Spinal cord (tissue), 10 donors: ENCODE results near the gene WDR36. TPM values are rescaled to one million over a fixed set of nuclear protein-coding genes. Genes with fewer than 3 reads are reported as not detected.

Experiments
- DNase-seq, 6 donors: peaks; one replicate each; pipeline versions ENCODE4 v3.0.0 to v3.0.0-alpha.2; 2013 to 2015; ENCODE audit warnings: low spot score in 6 of 6, low read depth in 4 of 6
- H3K27ac ChIP-seq: one replicate; pipeline ENCODE4 v1.5.1; 2013; ENCODE audit warnings: low read depth, low read length, control low read depth
- H3K27me3 ChIP-seq: one replicate; pipeline ENCODE4 v1.6.1; 2013; ENCODE audit warnings: low read length; ENCODE audit not compliant: control insufficient read depth, insufficient read depth
- H3K36me3 ChIP-seq: one replicate; pipeline ENCODE4 v1.6.1; 2013; ENCODE audit warnings: low read length; ENCODE audit not compliant: control insufficient read depth, insufficient read depth
- H3K4me1 ChIP-seq: one replicate; pipeline ENCODE4 v1.6.1; 2013; ENCODE audit warnings: low read length; ENCODE audit not compliant: control insufficient read depth, insufficient read depth
- H3K4me3 ChIP-seq: one replicate; pipeline ENCODE4 v1.5.1; 2013; ENCODE audit warnings: low read depth, low read length, control low read depth
- H3K9me3 ChIP-seq: one replicate; pipeline ENCODE4 v1.6.1; 2013; ENCODE audit warnings: low read length; ENCODE audit not compliant: control insufficient read depth, insufficient read depth
- WGBS: methylation state at CpG from one replicate; pipeline ENCODE4 v1.1.5; 2013; ENCODE audit warnings: missing lambda C conversion rate; ENCODE audit not compliant: insufficient coverage; 5-methylcytosine and 5-hydroxymethylcytosine counted together
- polyA plus RNA-seq, 2 donors: library from polyadenylated mRNA; unstranded; fragments of 120-200 nt; gene quantifications; one replicate each; pipeline ENCODE4 v1.2.1, GENCODE V29; 2013; ENCODE audit not compliant: insufficient read length in 2 of 2
- total RNA-seq, 2 donors: library from RNA; depleted of rRNA in 1 of 2; stranded (reverse); fragments of 120-200 nt in 1 of 2; fragments of >200 nt in 1 of 2; gene quantifications; one replicate each; pipeline versions ENCODE4 v1.2.3 to v1.2.4, GENCODE V29; 2013 to 2014
- donor health status: healthy.

The WDR36 gene
- total and polyA plus RNA-seq, 4 donors = 12.6 to 44.9 (median 24.3) TPM

GRCh38 chr5:111167551-111167950, 75.4 kb downstream of the WDR36 start:
- 73% methylated on average over 2 of the region's 2 CpGs for WGBS
- no peaks in the 10 kb centered on the region for H3K27me3 ChIP-seq
- no peaks in the 10 kb centered on the region for H3K4me1 ChIP-seq
- H3K9me3 ChIP-seq = no peaks in the 10 kb centered on the region
- H3K27ac ChIP-seq = no peak overlapping the region
- DNase-seq = no peak
- H3K4me3 ChIP-seq = no peak overlapping the region
- no peaks in the 10 kb centered on the region for H3K36me3 ChIP-seq

GRCh38 chr5:111168608-111169007, 76.5 kb downstream of the WDR36 start:
- Histone ChIP-seq H3K27me3 (no peaks in the 10 kb centered on the region), H3K27ac (no peak overlapping the region), H3K9me3 (no peaks in the 10 kb centered on the region), H3K4me3 (no peak overlapping the region), H3K4me1 (no peaks in the 10 kb centered on the region), H3K36me3 (no peaks in the 10 kb centered on the region)
- no peak for DNase-seq
- WGBS = no CpG with 5 or more reads among the region's 1 CpG

- Histone ChIP-seq H3K27me3 (no peaks in the 10 kb centered on the region), H3K4me3 (no peak overlapping the region), H3K27ac (no peak overlapping the region), H3K36me3 (no peaks in the 10 kb centered on the region), H3K4me1 (no peaks in the 10 kb centered on the region), H3K9me3 (no peaks in the 10 kb centered on the region)
- WGBS = 80% methylated on average over 1 of the region's 2 CpGs
- DNase-seq = peak in 1 of 6 donors; percentile 6
These were observed 77.1 kb downstream of the WDR36 start for GRCh38 chr5:111169269-111169668.

- H3K36me3 ChIP-seq = no peaks in the 10 kb centered on the region
- no peak overlapping the region for H3K4me3 ChIP-seq
- no peaks in the 10 kb centered on the region for H3K4me1 ChIP-seq
- H3K27ac ChIP-seq = no peak overlapping the region
- WGBS = 100% methylated on average over 1 of the region's 2 CpGs
- no peaks in the 10 kb centered on the region for H3K27me3 ChIP-seq
- H3K9me3 ChIP-seq = no peaks in the 10 kb centered on the region
- no peak for DNase-seq
These were observed 78.1 kb downstream of the WDR36 start for GRCh38 chr5:111170279-111170678.

- Histone ChIP-seq H3K4me1 (no peaks in the 10 kb centered on the region), H3K4me3 (no peak overlapping the region), H3K36me3 (no peaks in the 10 kb centered on the region), H3K27me3 (no peaks in the 10 kb centered on the region), H3K27ac (no peak overlapping the region), H3K9me3 (no peaks in the 10 kb centered on the region)
- no CpG with 5 or more reads among the region's 3 CpGs for WGBS
- no peak for DNase-seq
These were observed 80.4 kb downstream of the WDR36 start for GRCh38 chr5:111172504-111172903.

GRCh38 chr5:111173476-111173875, 81.3 kb downstream of the WDR36 start:
- no peaks in the 10 kb centered on the region for H3K4me1 ChIP-seq
- H3K27me3 ChIP-seq = no peaks in the 10 kb centered on the region
- no peak for DNase-seq
- WGBS = no CpG with 5 or more reads among the region's 2 CpGs
- H3K27ac ChIP-seq = no peak overlapping the region
- H3K4me3 ChIP-seq = no peak overlapping the region
- no peaks in the 10 kb centered on the region for H3K36me3 ChIP-seq
- no peaks in the 10 kb centered on the region for H3K9me3 ChIP-seq

Other genes with a start within 250 kb of the WDR36 start
- gene TSLP, start 20.6 kb upstream of the WDR36 start, total RNA-seq = under 1 TPM; 0.20 to 0.22 TPM
- gene TSLP, start 20.6 kb upstream of the WDR36 start, polyA plus RNA-seq = under 1 TPM; 0.09 to 0.14 TPM
- 10 to 100 TPM; 15.8 to 49.1 TPM for gene CAMK4, start 132.0 kb downstream of the WDR36 start, total RNA-seq
- 10 to 100 TPM; 19.3 to 30.7 TPM for gene CAMK4, start 132.0 kb downstream of the WDR36 start, polyA plus RNA-seq